ENCODE measurements around the gene DOCK8. TPM values are rescaled to one million over a fixed set of nuclear protein-coding genes. Genes with fewer than 3 reads are reported as not detected.
"Not testable (repeated sequence)": the region's sequence is repeated elsewhere in the genome, so short reads cannot be mapped to it uniquely, and the experiment has no call there.

The DOCK8 gene
- total RNA-seq, 4 donors from 2014 or later: 5.1 to 15.1 (median 8.4) TPM

DNA sequence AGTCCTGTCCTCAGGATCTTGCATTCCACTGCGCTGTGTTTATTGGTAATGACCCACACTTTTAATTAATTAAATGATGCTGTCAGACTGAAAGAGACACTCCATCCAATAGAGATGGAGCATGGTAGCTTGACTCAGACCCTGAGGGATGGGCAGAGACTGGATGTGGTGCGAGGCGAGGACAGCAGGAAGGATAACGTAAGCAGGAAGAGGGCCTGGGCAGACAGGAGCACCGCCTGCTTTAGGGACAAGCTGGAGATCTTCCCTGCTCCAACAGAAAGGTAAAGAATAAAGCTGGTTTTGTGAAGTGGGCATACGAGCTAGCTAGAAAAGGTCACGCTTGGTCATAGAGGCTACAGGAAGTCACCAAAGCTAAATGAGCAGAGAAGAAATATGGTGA lies 3.6 kb upstream of the DOCK8 start:
- no peak for TF ChIP-seq CTCF (IDR thresholded peaks at IDR 0.05)
- TF ChIP-seq POLR2A (IDR thresholded peaks at IDR 0.05): no peak
- DNase-seq (ENCODE audit: low spot score in 2 of 2): no peak
- intact Hi-C loops (cut with DNase I; ENCODE audit: low total_unique reads): no loop called here
- WGBS, 2 donors: 70 to 71% methylated on average over 7 of the region's 7 CpGs
- H3K4me3 ChIP-seq (ENCODE audit: low read depth, poor library complexity, severe bottlenecking): no peak overlapping the region

DNA sequence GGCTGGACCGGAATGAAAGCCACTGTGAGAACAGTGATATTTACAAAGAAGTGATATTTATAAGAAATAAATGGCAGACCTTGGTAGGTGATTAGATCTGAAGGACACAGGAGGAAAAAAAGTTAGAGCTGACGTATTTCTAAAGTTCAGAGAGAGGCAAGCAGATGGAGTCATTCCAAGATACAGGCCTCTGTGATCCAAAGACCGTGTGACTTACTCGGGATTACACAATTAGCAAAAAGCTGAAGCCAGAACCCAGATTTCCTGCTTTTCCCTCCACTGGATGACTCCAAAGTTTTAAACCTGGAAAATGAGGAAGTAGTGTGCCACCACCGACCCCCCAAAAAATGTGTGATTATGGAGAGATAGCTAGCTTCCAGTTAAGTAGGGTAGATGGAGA lies 3.1 kb upstream of the DOCK8 start:
- no peak for DNase-seq (ENCODE audit: low spot score in 2 of 2)
- 40 to 42% methylated on average over 5 of the region's 5 CpGs for WGBS, 2 donors
- intact Hi-C loops (cut with DNase I; ENCODE audit: low total_unique reads): no loop called here
- TF ChIP-seq POLR2A (IDR thresholded peaks at IDR 0.05) (no peak), CTCF (IDR thresholded peaks at IDR 0.05) (no peak)
- H3K4me3 ChIP-seq (ENCODE audit: low read depth, poor library complexity, severe bottlenecking): no peak overlapping the region

DNA sequence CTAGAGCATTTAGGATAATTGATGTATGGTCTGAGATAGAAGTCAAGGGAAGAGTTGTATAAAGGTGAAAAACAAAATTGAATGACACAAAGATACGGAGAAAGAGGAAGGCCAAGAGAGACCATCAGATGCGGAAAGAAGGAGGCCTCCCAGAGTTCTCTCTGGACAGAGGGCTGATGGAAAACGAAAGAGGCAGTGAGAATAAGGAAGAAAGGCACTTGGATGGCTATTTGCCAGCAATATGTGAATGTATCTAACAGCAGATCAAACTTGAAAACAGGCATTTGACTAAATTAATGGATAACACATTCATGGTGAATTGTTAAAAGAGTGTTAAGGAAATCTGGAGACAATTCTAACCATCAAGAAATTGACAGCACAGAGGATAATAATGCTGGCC lies 2.4 kb upstream of the DOCK8 start:
- TF ChIP-seq POLR2A (IDR thresholded peaks at IDR 0.05) (no peak), CTCF (IDR thresholded peaks at IDR 0.05) (no peak)
- WGBS, 2 donors: 73 to 76% methylated on average over 3 of the region's 3 CpGs
- H3K4me3 ChIP-seq (ENCODE audit: low read depth, poor library complexity, severe bottlenecking): no peak overlapping the region
- intact Hi-C loops (cut with DNase I; ENCODE audit: low total_unique reads): no loop called here
- DNase-seq (ENCODE audit: low spot score in 2 of 2): no peak

GRCh38 chr9:213901-214300 lies 764 bp upstream of the DOCK8 start:
- DNase-seq (ENCODE audit: low spot score in 2 of 2); intact Hi-C loops (cut with DNase I; ENCODE audit: low total_unique reads); H3K4me3 ChIP-seq (ENCODE audit: low read depth, poor library complexity, severe bottlenecking): not testable (repeated sequence)
- 91 to 93% methylated on average over 24 of the region's 24 CpGs for WGBS, 2 donors

- DNase-seq (ENCODE audit: low spot score in 2 of 2): no peak
- H3K4me3 ChIP-seq (ENCODE audit: low read depth, poor library complexity, severe bottlenecking): peak overlapping the region; percentile 27
- intact Hi-C loops (cut with DNase I; ENCODE audit: low total_unique reads): no loop called here
- TF ChIP-seq CTCF (IDR thresholded peaks at IDR 0.05): no peak
- TF ChIP-seq POLR2A (IDR thresholded peaks at IDR 0.05): no peak
- WGBS, 2 donors: 0 to 2% methylated on average over 14 of the region's 14 CpGs
Observed at GRCh38 chr9:214351-214647, 366 bp upstream of the DOCK8 start.

GRCh38 chr9:215631-216155 lies 1.0 kb downstream of the DOCK8 start:
- DNase-seq (ENCODE audit: low spot score in 2 of 2): no peak
- TF ChIP-seq CTCF (IDR thresholded peaks at IDR 0.05): no peak
- no peak for TF ChIP-seq POLR2A (IDR thresholded peaks at IDR 0.05)
- intact Hi-C loops (cut with DNase I; ENCODE audit: low total_unique reads): no loop called here
- peak overlapping the region; percentile 27 for H3K4me3 ChIP-seq (ENCODE audit: low read depth, poor library complexity, severe bottlenecking)
- 53 to 55% methylated on average over 6 of the region's 6 CpGs for WGBS, 2 donors
